Activated CD4-positive, alpha-beta memory T cell treated with anti-CD3 and anti-CD28 coated beads for 36 hours (primary cell): ENCODE measurements around the gene SLC24A3. TPM values are rescaled to one million over a fixed set of nuclear protein-coding genes. Genes with fewer than 3 reads are reported as not detected.

Source experiments
- CTCF ChIA-PET: fragments of 350-600 bp; sonication (Branson Sonifier 250); formaldehyde crosslinking; loops from one replicate; lab custom pipeline; 2021; ENCODE audit warnings: antibody characterized with exemption, inconsistent platforms; lab: Charles Lee
- POLR2A ChIA-PET: fragments of 350-600 bp; sonication (Branson Sonifier 250); formaldehyde crosslinking; loops from one replicate; lab custom pipeline; 2021; ENCODE audit warnings: antibody characterized with exemption; lab: Charles Lee
- DNase-seq: peaks from one replicate; pipeline ENCODE4 v3.0.0-alpha.2; 2020
- H3K27ac Mint-ChIP-seq: one replicate; pipeline ENCODE4 v1.8.0; 2021; ENCODE audit warnings: mixed read lengths
- H3K27me3 Mint-ChIP-seq: one replicate; pipeline ENCODE4 v1.8.0; 2021; ENCODE audit warnings: mixed read lengths
- H3K36me3 Mint-ChIP-seq: one replicate; pipeline ENCODE4 v1.8.0; 2021; ENCODE audit warnings: mixed read lengths
- H3K4me1 Mint-ChIP-seq: one replicate; pipeline ENCODE4 v1.8.0; 2021; ENCODE audit warnings: low read depth, mixed read lengths
- H3K4me3 Mint-ChIP-seq: one replicate; pipeline ENCODE4 v1.8.0; 2021; ENCODE audit warnings: mild to moderate bottlenecking, mixed read lengths
- H3K9me3 Mint-ChIP-seq: one replicate; pipeline ENCODE4 v1.8.0; 2021; ENCODE audit warnings: mixed read lengths
- intact Hi-C: fragments of 100-400 bp; cut with micrococcal nuclease; formaldehyde crosslinking; loops from one replicate; pipeline ENCODE4 v1.15.1; 2023
- total RNA-seq, 2 experiments: library from RNA; stranded (reverse); gene quantifications; one replicate each; pipeline ENCODE4 v1.2.3, GENCODE V29; 2021

Gene SLC24A3
- total RNA-seq, 2 experiments from 2014 or later, result not detected

- no peak overlapping the region for H3K4me3 Mint-ChIP-seq
- no peak for DNase-seq
- intact Hi-C loops, result no loop called here
- H3K9me3 Mint-ChIP-seq, result no peaks in the 10 kb centered on the region
- H3K27me3 Mint-ChIP-seq, result no peaks in the 10 kb centered on the region
- ChIA-PET CTCF (no interaction called here), POLR2A (no interaction called here)
- no peak overlapping the region for H3K27ac Mint-ChIP-seq
- H3K36me3 Mint-ChIP-seq, result no peaks in the 10 kb centered on the region
- no peaks in the 10 kb centered on the region for H3K4me1 Mint-ChIP-seq
These were observed 71.1 kb downstream of the SLC24A3 start for GRCh38 chr20:19283490-19284025.

- Mint-ChIP-seq H3K9me3 (no peaks in the 10 kb centered on the region), H3K36me3 (no peaks in the 10 kb centered on the region), H3K27ac (no peak overlapping the region), H3K27me3 (no peaks in the 10 kb centered on the region), H3K4me3 (no peak overlapping the region), H3K4me1 (no peaks in the 10 kb centered on the region)
- POLR2A ChIA-PET, result no interaction called here
- DNase-seq, result no peak
- CTCF ChIA-PET, result no interaction called here
- intact Hi-C loops, result no loop called here
These were observed 72.1 kb downstream of the SLC24A3 start for GRCh38 chr20:19284400-19285178.

- ChIA-PET CTCF (no interaction called here), POLR2A (no interaction called here)
- DNase-seq, result no peak
- intact Hi-C loops, result no loop called here
- no peaks in the 10 kb centered on the region for H3K9me3 Mint-ChIP-seq
- no peaks in the 10 kb centered on the region for H3K36me3 Mint-ChIP-seq
- H3K27me3 Mint-ChIP-seq, result no peaks in the 10 kb centered on the region
- no peak overlapping the region for H3K27ac Mint-ChIP-seq
- H3K4me3 Mint-ChIP-seq, result no peak overlapping the region
- H3K4me1 Mint-ChIP-seq, result no peaks in the 10 kb centered on the region
These were observed 73.0 kb downstream of the SLC24A3 start for GRCh38 chr20:19285436-19285835.

GRCh38 chr20:19288061-19288460 lies 75.6 kb downstream of the SLC24A3 start:
- no peak for DNase-seq
- ChIA-PET CTCF (no interaction called here), POLR2A (no interaction called here)
- Mint-ChIP-seq H3K27me3 (no peaks in the 10 kb centered on the region), H3K4me1 (no peaks in the 10 kb centered on the region), H3K36me3 (no peaks in the 10 kb centered on the region), H3K9me3 (no peaks in the 10 kb centered on the region), H3K27ac (no peak overlapping the region), H3K4me3 (no peak overlapping the region)
- intact Hi-C loops, result no loop called here

GRCh38 chr20:19288636-19289035 lies 76.2 kb downstream of the SLC24A3 start:
- H3K27ac Mint-ChIP-seq, result no peak overlapping the region
- no peaks in the 10 kb centered on the region for H3K4me1 Mint-ChIP-seq
- ChIA-PET POLR2A (no interaction called here), CTCF (no interaction called here)
- H3K9me3 Mint-ChIP-seq, result no peaks in the 10 kb centered on the region
- H3K27me3 Mint-ChIP-seq, result no peaks in the 10 kb centered on the region
- DNase-seq, result no peak
- no peak overlapping the region for H3K4me3 Mint-ChIP-seq
- intact Hi-C loops, result no loop called here
- H3K36me3 Mint-ChIP-seq, result no peaks in the 10 kb centered on the region

- intact Hi-C loops, result no loop called here
- Mint-ChIP-seq H3K36me3 (no peaks in the 10 kb centered on the region), H3K9me3 (no peaks in the 10 kb centered on the region), H3K27me3 (no peaks in the 10 kb centered on the region), H3K4me1 (no peaks in the 10 kb centered on the region), H3K4me3 (no peak overlapping the region), H3K27ac (no peak overlapping the region)
- DNase-seq, result no peak
- CTCF ChIA-PET, result no interaction called here
- POLR2A ChIA-PET, result no interaction called here
These were observed 77.0 kb downstream of the SLC24A3 start for GRCh38 chr20:19289451-19289850.

DNA sequence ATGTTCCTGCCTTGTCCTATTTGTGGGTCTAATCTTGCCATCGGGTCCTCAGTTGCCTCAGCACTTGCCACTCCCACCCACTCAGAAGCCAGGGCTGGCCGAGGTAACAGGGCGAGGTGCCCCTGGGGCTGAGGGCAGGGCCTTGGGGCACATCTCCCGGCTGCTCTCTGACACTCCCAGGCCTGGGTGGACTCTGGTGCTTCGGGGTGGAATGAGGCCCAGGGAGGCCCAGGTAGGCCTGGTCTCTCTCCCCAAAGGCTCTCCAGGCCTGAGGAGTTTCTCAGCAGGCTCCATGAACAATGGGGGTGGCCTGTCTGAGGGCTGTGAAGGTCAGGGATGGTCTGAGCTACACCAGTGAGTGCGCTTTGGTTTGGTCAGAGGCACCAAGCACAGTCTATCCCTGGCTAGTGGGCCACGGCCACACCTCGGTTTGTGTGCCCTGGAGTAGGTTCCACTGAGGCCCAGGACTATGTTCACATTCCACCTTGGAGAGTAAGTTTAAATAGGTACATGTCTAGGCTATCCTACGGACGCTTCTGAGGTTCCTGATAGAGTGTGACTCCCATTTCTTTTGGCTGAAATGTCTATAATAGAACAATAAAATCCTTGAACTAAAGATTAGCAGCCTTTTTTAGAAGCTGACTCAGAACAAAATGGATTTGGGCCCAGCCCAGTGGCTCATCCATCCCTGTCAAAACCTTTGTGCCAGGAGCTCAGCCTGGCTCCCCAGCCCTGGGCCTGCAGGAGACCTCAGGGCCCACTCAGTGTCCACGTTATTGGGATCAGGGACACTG lies 78.8 kb downstream of the SLC24A3 start:
- Mint-ChIP-seq H3K36me3 (no peaks in the 10 kb centered on the region), H3K4me1 (no peaks in the 10 kb centered on the region), H3K4me3 (no peak overlapping the region), H3K27me3 (no peaks in the 10 kb centered on the region), H3K27ac (no peak overlapping the region), H3K9me3 (no peaks in the 10 kb centered on the region)
- POLR2A ChIA-PET, result no interaction called here
- CTCF ChIA-PET, result no interaction called here
- DNase-seq, result no peak
- intact Hi-C loops, result no loop called here

GRCh38 chr20:19291818-19292132 lies 79.3 kb downstream of the SLC24A3 start:
- no peaks in the 10 kb centered on the region for H3K27me3 Mint-ChIP-seq
- H3K9me3 Mint-ChIP-seq, result no peaks in the 10 kb centered on the region
- POLR2A ChIA-PET, result no interaction called here
- intact Hi-C loops, result no loop called here
- no peak overlapping the region for H3K4me3 Mint-ChIP-seq
- H3K4me1 Mint-ChIP-seq, result no peaks in the 10 kb centered on the region
- no peaks in the 10 kb centered on the region for H3K36me3 Mint-ChIP-seq
- CTCF ChIA-PET, result no interaction called here
- H3K27ac Mint-ChIP-seq, result no peak overlapping the region
- DNase-seq, result no peak

GRCh38 chr20:19292254-19292653 lies 79.8 kb downstream of the SLC24A3 start:
- H3K4me3 Mint-ChIP-seq, result no peak overlapping the region
- H3K27me3 Mint-ChIP-seq, result no peaks in the 10 kb centered on the region
- H3K36me3 Mint-ChIP-seq, result no peaks in the 10 kb centered on the region
- no peak for DNase-seq
- H3K27ac Mint-ChIP-seq, result no peak overlapping the region
- no peaks in the 10 kb centered on the region for H3K4me1 Mint-ChIP-seq
- intact Hi-C loops, result no loop called here
- H3K9me3 Mint-ChIP-seq, result no peaks in the 10 kb centered on the region
- ChIA-PET CTCF (no interaction called here), POLR2A (no interaction called here)

DNA sequence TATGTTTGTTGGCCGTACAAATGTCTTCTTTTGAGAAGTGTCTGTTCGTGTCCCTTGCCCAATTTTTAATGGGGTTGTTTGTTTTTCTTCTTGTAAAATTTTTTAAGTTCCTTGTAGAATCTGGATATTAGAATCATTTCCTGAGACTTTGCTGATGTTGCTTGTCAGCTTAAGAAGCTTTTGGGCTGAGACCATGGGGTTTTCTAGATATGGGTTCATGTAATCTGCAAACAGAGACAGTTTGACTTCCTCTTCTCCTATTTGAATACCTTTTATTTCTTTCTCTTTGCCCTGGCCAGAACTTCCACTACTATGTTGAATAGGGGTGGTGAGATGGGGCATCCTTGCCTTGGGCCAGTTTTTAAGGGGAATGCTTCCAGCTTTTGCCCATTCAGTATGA lies 82.6 kb downstream of the SLC24A3 start:
- POLR2A ChIA-PET, result no interaction called here
- Mint-ChIP-seq H3K27ac (no peak overlapping the region), H3K9me3 (peaks cover under 1% of the 10 kb centered on the region), H3K27me3 (no peaks in the 10 kb centered on the region), H3K4me3 (no peak overlapping the region), H3K36me3 (no peaks in the 10 kb centered on the region), H3K4me1 (no peaks in the 10 kb centered on the region)
- intact Hi-C loops, result no loop called here
- CTCF ChIA-PET, result no interaction called here
- no peak for DNase-seq

DNA sequence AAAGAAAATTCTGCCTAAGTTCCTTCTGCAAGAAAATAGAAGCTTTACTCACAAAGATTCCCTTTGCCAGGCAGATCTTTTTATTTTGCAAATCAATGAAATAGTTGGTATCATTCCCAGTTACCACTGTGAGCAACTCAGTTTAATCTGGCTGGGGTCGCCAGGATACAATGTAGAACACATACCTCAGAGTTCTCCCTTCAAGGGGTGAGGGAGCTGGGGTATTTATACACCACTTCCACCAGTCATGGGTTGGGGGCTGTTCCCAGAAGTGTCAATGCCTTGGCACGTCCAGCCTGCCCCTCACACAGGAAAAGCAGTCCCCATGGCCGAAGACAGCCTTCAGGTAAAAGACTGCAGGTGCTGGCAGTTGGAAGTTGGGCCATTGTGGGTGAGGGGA lies 86.2 kb downstream of the SLC24A3 start:
- intact Hi-C loops, result no loop called here
- H3K36me3 Mint-ChIP-seq, result no peaks in the 10 kb centered on the region
- H3K27ac Mint-ChIP-seq, result no peak overlapping the region
- no peaks in the 10 kb centered on the region for H3K4me1 Mint-ChIP-seq
- ChIA-PET CTCF (no interaction called here), POLR2A (no interaction called here)
- H3K4me3 Mint-ChIP-seq, result no peak overlapping the region
- DNase-seq, result no peak
- no peaks in the 10 kb centered on the region for H3K27me3 Mint-ChIP-seq
- H3K9me3 Mint-ChIP-seq, result peaks cover 5% of the 10 kb centered on the region

DNA sequence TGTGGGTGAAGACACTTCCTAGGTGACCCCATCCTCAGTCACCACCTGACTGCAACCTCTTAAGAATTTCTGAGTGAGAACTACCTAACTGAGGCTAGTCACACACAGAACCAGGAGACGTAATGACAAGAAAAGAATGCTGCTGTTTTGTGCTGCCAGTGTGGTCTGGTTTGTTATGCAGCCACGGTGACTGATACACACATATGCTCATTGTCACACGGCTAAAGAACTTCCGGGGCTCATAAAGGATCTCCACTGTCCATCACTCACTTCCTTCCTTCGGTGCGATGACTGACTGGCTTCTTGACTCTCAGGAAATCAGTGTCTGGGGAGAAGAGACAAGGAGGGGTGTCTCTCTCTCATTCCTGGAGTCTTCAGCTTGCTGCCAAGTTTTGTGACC lies 88.0 kb downstream of the SLC24A3 start:
- ChIA-PET CTCF (no interaction called here), POLR2A (no interaction called here)
- Mint-ChIP-seq H3K36me3 (no peaks in the 10 kb centered on the region), H3K4me1 (no peaks in the 10 kb centered on the region), H3K4me3 (no peak overlapping the region), H3K27me3 (no peaks in the 10 kb centered on the region), H3K27ac (no peak overlapping the region), H3K9me3 (peaks cover 5% of the 10 kb centered on the region)
- intact Hi-C loops, result no loop called here
- no peak for DNase-seq
